NCI-H748 (cell line): Measurements from ENCODE around the gene NID2.

Experiments used
- DNase-seq: peaks from one replicate; lab custom pipeline; 2025; ENCODE audit not compliant: unreplicated experiment; lab: John Stamatoyannopoulos, UW

Gene NID2

GRCh38 chr14:52080158-52080800, 11.4 kb upstream of the NID2 start:
- no peak for DNase-seq

GRCh38 chr14:52079239-52079959, 10.5 kb upstream of the NID2 start:
- no peak for DNase-seq

GRCh38 chr14:52078721-52079120, 9.9 kb upstream of the NID2 start:
- no peak for DNase-seq

- DNase-seq: no peak
These were observed 9.3 kb upstream of the NID2 start for GRCh38 chr14:52078095-52078531.

- no peak for DNase-seq
These were observed 8.6 kb upstream of the NID2 start for GRCh38 chr14:52077256-52077979.

- DNase-seq: no peak
These were observed 7.5 kb upstream of the NID2 start for GRCh38 chr14:52076334-52076733.

GRCh38 chr14:52075371-52075770, 6.5 kb upstream of the NID2 start:
- DNase-seq: no peak

GRCh38 chr14:52073251-52073650, 4.4 kb upstream of the NID2 start:
- no peak for DNase-seq

GRCh38 chr14:52072266-52072780, 3.5 kb upstream of the NID2 start:
- DNase-seq: no peak

GRCh38 chr14:52071675-52072074, 2.8 kb upstream of the NID2 start:
- peak; percentile 26 for DNase-seq

- DNase-seq: no peak
These were observed 1.2 kb upstream of the NID2 start for GRCh38 chr14:52070051-52070431.

- DNase-seq: peak; percentile 46
These were observed 620 bp upstream of the NID2 start for GRCh38 chr14:52069307-52070050.

- peak; percentile 63 for DNase-seq
These were observed 815 bp downstream of the NID2 start for GRCh38 chr14:52067873-52068614.

GRCh38 chr14:52064174-52064573, 4.7 kb downstream of the NID2 start:
- no peak for DNase-seq

- DNase-seq: no peak
These were observed 5.8 kb downstream of the NID2 start for GRCh38 chr14:52063052-52063462.

- DNase-seq: no peak
These were observed 7.0 kb downstream of the NID2 start for GRCh38 chr14:52061890-52062289.

GRCh38 chr14:52061390-52061789, 7.5 kb downstream of the NID2 start:
- no peak for DNase-seq

- no peak for DNase-seq
These were observed 8.8 kb downstream of the NID2 start for GRCh38 chr14:52060080-52060479.

GRCh38 chr14:52059649-52060048, 9.2 kb downstream of the NID2 start:
- DNase-seq: no peak

- no peak for DNase-seq
These were observed 10.5 kb downstream of the NID2 start for GRCh38 chr14:52058341-52058740.
